ENCODE data around the gene MYG1. TPM values are rescaled to one million over a fixed set of nuclear protein-coding genes. Genes with fewer than 3 reads are reported as not detected.

MYG1 gene
- total RNA-seq, 1 experiment from 2014 or later = 102 TPM

- Histone ChIP-seq H3K27ac (ENCODE audit: low read depth, low read length, poor library complexity, severe bottlenecking) (no peak overlapping the region), H3K36me3 (ENCODE audit: insufficient read depth, low read length, poor library complexity, severe bottlenecking) (peaks cover 53% of the 10 kb centered on the region), H3K4me3 (ENCODE audit: low read depth, low read length, poor library complexity, severe bottlenecking) (no peak overlapping the region), H3K4me1 (ENCODE audit: insufficient read depth, low read length, poor library complexity, severe bottlenecking) (peaks cover 5% of the 10 kb centered on the region), H3K27me3 (replicated peaks; ENCODE audit: insufficient read depth, low read depth, low read length, poor library complexity) (no peaks in the 10 kb centered on the region), H3K9me3 (ENCODE audit: low read depth, low read length, poor library complexity, severe bottlenecking) (no peaks in the 10 kb centered on the region)
- ChIA-PET CTCF (no interaction called here), POLR2A (ENCODE audit: low non-redundant PET) (interaction anchor here (0.6 kb wide), 1 partner anchor 138 kb away, joined by 5 read pairs; no protein-coding TSS in a partner anchor)
- TF ChIP-seq CTCF (conservative IDR thresholded peaks at IDR 0.05; ENCODE audit: low read depth, low read length) (no peak), EZH2 (IDR thresholded peaks at IDR 0.05; ENCODE audit: borderline replicate concordance, low read depth, low read length, poor library complexity, severe bottlenecking) (no peak)
- no TSS peak for BruUV-seq (replicated peaks)
- intact Hi-C loops (cut with micrococcal nuclease; ENCODE audit: unreplicated experiment) = no loop called here
- no peak for DNase-seq (ENCODE audit: low spot score)
Observed at GRCh38 chr12:53302903-53303302, 3.4 kb downstream of the MYG1 start.

GRCh38 chr12:53306826-53307225 lies 7.3 kb downstream of the MYG1 start:
- Histone ChIP-seq H3K4me1 (ENCODE audit: insufficient read depth, low read length, poor library complexity, severe bottlenecking) (no peaks in the 10 kb centered on the region), H3K27me3 (replicated peaks; ENCODE audit: insufficient read depth, low read depth, low read length, poor library complexity) (no peaks in the 10 kb centered on the region), H3K36me3 (ENCODE audit: insufficient read depth, low read length, poor library complexity, severe bottlenecking) (peaks cover 53% of the 10 kb centered on the region), H3K9me3 (ENCODE audit: low read depth, low read length, poor library complexity, severe bottlenecking) (no peaks in the 10 kb centered on the region), H3K4me3 (ENCODE audit: low read depth, low read length, poor library complexity, severe bottlenecking) (no peak overlapping the region), H3K27ac (ENCODE audit: low read depth, low read length, poor library complexity, severe bottlenecking) (no peak overlapping the region)
- intact Hi-C loops (cut with micrococcal nuclease; ENCODE audit: unreplicated experiment) = no loop called here
- no TSS peak for BruUV-seq (replicated peaks)
- ChIA-PET CTCF (no interaction called here), POLR2A (ENCODE audit: low non-redundant PET) (no interaction called here)
- no peak for DNase-seq (ENCODE audit: low spot score)
- no peak for TF ChIP-seq CTCF (conservative IDR thresholded peaks at IDR 0.05; ENCODE audit: low read depth, low read length)
- TF ChIP-seq EZH2 (IDR thresholded peaks at IDR 0.05; ENCODE audit: borderline replicate concordance, low read depth, low read length, poor library complexity, severe bottlenecking) = no peak

- no peak overlapping the region for H3K4me3 ChIP-seq (ENCODE audit: low read depth, low read length, poor library complexity, severe bottlenecking)
- intact Hi-C loops (cut with micrococcal nuclease; ENCODE audit: unreplicated experiment) = no loop called here
- ChIA-PET POLR2A (ENCODE audit: low non-redundant PET) (no interaction called here), CTCF (no interaction called here)
- no peak for DNase-seq (ENCODE audit: low spot score)
- TF ChIP-seq EZH2 (IDR thresholded peaks at IDR 0.05; ENCODE audit: borderline replicate concordance, low read depth, low read length, poor library complexity, severe bottlenecking) (no peak), CTCF (conservative IDR thresholded peaks at IDR 0.05; ENCODE audit: low read depth, low read length) (no peak)
- no peaks in the 10 kb centered on the region for H3K27me3 ChIP-seq (replicated peaks; ENCODE audit: insufficient read depth, low read depth, low read length, poor library complexity)
- no peaks in the 10 kb centered on the region for H3K9me3 ChIP-seq (ENCODE audit: low read depth, low read length, poor library complexity, severe bottlenecking)
- H3K36me3 ChIP-seq (ENCODE audit: insufficient read depth, low read length, poor library complexity, severe bottlenecking) = peaks cover 47% of the 10 kb centered on the region
- H3K27ac ChIP-seq (ENCODE audit: low read depth, low read length, poor library complexity, severe bottlenecking) = no peak overlapping the region
- BruUV-seq (replicated peaks) = no TSS peak
- H3K4me1 ChIP-seq (ENCODE audit: insufficient read depth, low read length, poor library complexity, severe bottlenecking) = no peaks in the 10 kb centered on the region
Observed at GRCh38 chr12:53308276-53308675, 8.8 kb downstream of the MYG1 start.
